HuH-7.5 (cell line): ENCODE data around the gene DIO1.

Source experiments
- DNase-seq: peaks from one replicate; pipeline ENCODE4 v3.0.0; 2011; ENCODE audit warnings: low spot score

The DIO1 gene

GRCh38 chr1:53894644-53895043, 657 bp downstream of the DIO1 start:
- no peak for DNase-seq

- DNase-seq = no peak
Observed at GRCh38 chr1:53895421-53895820, 1.4 kb downstream of the DIO1 start.

- DNase-seq = no peak
Observed at GRCh38 chr1:53896635-53897229, 2.7 kb downstream of the DIO1 start.

- DNase-seq = no peak
Observed at GRCh38 chr1:53899206-53899628, 5.2 kb downstream of the DIO1 start.

- DNase-seq = no peak
Observed at GRCh38 chr1:53899708-53900107, 5.7 kb downstream of the DIO1 start.

GRCh38 chr1:53902235-53903138, 8.5 kb downstream of the DIO1 start:
- no peak for DNase-seq

GRCh38 chr1:53905509-53905908, 11.5 kb downstream of the DIO1 start:
- no peak for DNase-seq

GRCh38 chr1:53906121-53906520, 12.1 kb downstream of the DIO1 start:
- DNase-seq = no peak

- DNase-seq = no peak
Observed at GRCh38 chr1:53909946-53910345, 16.0 kb downstream of the DIO1 start.

- no peak for DNase-seq
Observed at GRCh38 chr1:53911442-53911841, 17.5 kb downstream of the DIO1 start.

GRCh38 chr1:53913352-53914033, 19.5 kb downstream of the DIO1 start:
- DNase-seq = no peak

GRCh38 chr1:53918343-53918742, 24.4 kb downstream of the DIO1 start:
- no peak for DNase-seq

GRCh38 chr1:53919675-53920066, 25.7 kb downstream of the DIO1 start:
- no peak for DNase-seq

- no peak for DNase-seq
Observed at GRCh38 chr1:53927376-53927881, 33.4 kb downstream of the DIO1 start.

- no peak for DNase-seq
Observed at GRCh38 chr1:53929246-53929960, 35.4 kb downstream of the DIO1 start.

- DNase-seq = no peak
Observed at GRCh38 chr1:53930932-53931331, 36.9 kb downstream of the DIO1 start.

- no peak for DNase-seq
Observed at GRCh38 chr1:53931523-53931922, 37.5 kb downstream of the DIO1 start.

- DNase-seq = no peak
Observed at GRCh38 chr1:53934170-53934765, 40.3 kb downstream of the DIO1 start.

- no peak for DNase-seq
Observed at GRCh38 chr1:53936430-53936829, 42.4 kb downstream of the DIO1 start.

GRCh38 chr1:53938136-53938830, 44.3 kb downstream of the DIO1 start:
- DNase-seq = no peak
